Activated T-helper 1 cell treated with anti-CD3 and anti-CD28 coated beads, Interleukin-2, amount 50 U/mL, for 16 hours (primary cell): Measurements from ENCODE around the gene MAF.

Experiments
- DNase-seq, 2 donors: peaks; one replicate each; pipeline ENCODE4 v3.0.0-alpha.2; 2020; ENCODE audit warnings: low read depth in 1 of 2, low spot score in 1 of 2

The MAF gene

GRCh38 chr16:79547085-79547484 is 53.5 kb downstream of the MAF start:
- no peak for DNase-seq
